Hepatocyte (in vitro differentiated cells): Measurements from ENCODE around the gene IMPACT.

ENCODE experiments used
- EZH2 ChIP-seq: fragments of 200-600 bp; sonication (generic); IDR thresholded peaks from 2 replicates; pipeline ENCODE4 v1.6.1; 2016; ENCODE audit warnings: antibody characterized with exemption, mild to moderate bottlenecking, borderline replicate concordance
- EZH2phosphoT487 ChIP-seq: fragments of 200-600 bp; sonication (generic); IDR thresholded peaks from one replicate; pipeline ENCODE4 v1.6.1; 2018; ENCODE audit warnings: antibody characterized with exemption, mild to moderate bottlenecking, low read depth, moderate library complexity; ENCODE audit not compliant: unreplicated experiment, severe bottlenecking
- TF ChIP-seq, protein P1 (sequence below): fragments of 200-600 bp; sonication (generic); IDR thresholded peaks from 2 replicates; pipeline ENCODE4 v1.5.1; 2016; ENCODE audit warnings: antibody characterized with exemption, mild to moderate bottlenecking; ENCODE audit not compliant: poor library complexity

DNA sequence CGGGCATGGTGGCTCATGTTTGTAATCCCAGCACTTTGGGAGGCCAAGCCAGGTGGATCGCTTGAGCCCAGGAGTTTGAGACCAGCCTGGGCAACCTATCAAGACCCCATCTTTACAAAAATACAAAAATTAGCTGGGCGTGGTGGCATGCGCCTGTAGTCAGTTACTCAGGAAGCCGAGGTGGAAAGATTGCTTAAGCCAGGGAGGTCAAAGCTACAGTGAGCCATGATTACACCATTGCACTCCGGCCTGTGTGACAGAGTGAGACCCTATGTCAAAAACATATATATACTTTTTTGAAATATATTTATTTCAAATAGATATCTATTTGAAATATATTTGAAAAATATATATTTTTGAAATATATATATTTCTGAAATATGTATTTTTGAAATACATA lies 39.8 kb upstream of the IMPACT start:
- TF ChIP-seq, protein P1, sequence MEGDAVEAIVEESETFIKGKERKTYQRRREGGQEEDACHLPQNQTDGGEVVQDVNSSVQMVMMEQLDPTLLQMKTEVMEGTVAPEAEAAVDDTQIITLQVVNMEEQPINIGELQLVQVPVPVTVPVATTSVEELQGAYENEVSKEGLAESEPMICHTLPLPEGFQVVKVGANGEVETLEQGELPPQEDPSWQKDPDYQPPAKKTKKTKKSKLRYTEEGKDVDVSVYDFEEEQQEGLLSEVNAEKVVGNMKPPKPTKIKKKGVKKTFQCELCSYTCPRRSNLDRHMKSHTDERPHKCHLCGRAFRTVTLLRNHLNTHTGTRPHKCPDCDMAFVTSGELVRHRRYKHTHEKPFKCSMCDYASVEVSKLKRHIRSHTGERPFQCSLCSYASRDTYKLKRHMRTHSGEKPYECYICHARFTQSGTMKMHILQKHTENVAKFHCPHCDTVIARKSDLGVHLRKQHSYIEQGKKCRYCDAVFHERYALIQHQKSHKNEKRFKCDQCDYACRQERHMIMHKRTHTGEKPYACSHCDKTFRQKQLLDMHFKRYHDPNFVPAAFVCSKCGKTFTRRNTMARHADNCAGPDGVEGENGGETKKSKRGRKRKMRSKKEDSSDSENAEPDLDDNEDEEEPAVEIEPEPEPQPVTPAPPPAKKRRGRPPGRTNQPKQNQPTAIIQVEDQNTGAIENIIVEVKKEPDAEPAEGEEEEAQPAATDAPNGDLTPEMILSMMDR = no peak
- TF ChIP-seq EZH2 (no peak), EZH2phosphoT487 (no peak)
